H9 (cell line): ENCODE data around the gene PLLP. TPM values are rescaled to one million over a fixed set of nuclear protein-coding genes. Genes with fewer than 3 reads are reported as not detected.

ENCODE experiments used
- DNase-seq: peaks from one replicate; pipeline ENCODE4 v3.0.0-alpha.2; 2017
- H2AFZ ChIP-seq: one replicate; pipeline ENCODE4 v1.6.1; 2013; ENCODE audit warnings: mild to moderate bottlenecking, low read length, control low read depth, moderate library complexity
- H2AK5ac ChIP-seq: 2 replicates; pipeline ENCODE4 v1.6.1; 2013; ENCODE audit warnings: low read length, control low read depth, mixed read lengths; ENCODE audit not compliant: insufficient read length
- H2BK120ac ChIP-seq: one replicate; pipeline ENCODE4 v1.6.1; 2013; ENCODE audit warnings: low read depth, mild to moderate bottlenecking, low read length, control low read depth, inconsistent platforms; ENCODE audit not compliant: poor library complexity, severe bottlenecking
- H2BK12ac ChIP-seq: 2 replicates; pipeline ENCODE4 v1.6.1; 2013; ENCODE audit warnings: low read length, control low read depth, mixed read lengths, low read depth; ENCODE audit not compliant: insufficient read length
- H2BK15ac ChIP-seq: 2 replicates; pipeline ENCODE4 v1.6.1; 2013; ENCODE audit warnings: low read depth, low read length, control low read depth
- H2BK20ac ChIP-seq: one replicate; pipeline ENCODE4 v1.6.1; 2013; ENCODE audit warnings: low read depth, mild to moderate bottlenecking, low read length, control low read depth, inconsistent platforms; ENCODE audit not compliant: poor library complexity, severe bottlenecking
- H2BK5ac ChIP-seq: 2 replicates; pipeline ENCODE4 v1.6.1; 2013; ENCODE audit warnings: low read length, control low read depth, mixed read lengths; ENCODE audit not compliant: insufficient read length
- H3K14ac ChIP-seq: 2 replicates; pipeline ENCODE4 v1.6.1; 2013; ENCODE audit warnings: low read length, control low read depth; ENCODE audit not compliant: insufficient read depth
- H3K18ac ChIP-seq: 2 replicates; pipeline ENCODE4 v1.6.1; 2013; ENCODE audit warnings: low read depth, mild to moderate bottlenecking, mixed read lengths, low read length, control low read depth; ENCODE audit not compliant: insufficient read length
- H3K23ac ChIP-seq: 2 replicates; pipeline ENCODE4 v1.6.1; 2013; ENCODE audit warnings: low read length, control low read depth, mixed read lengths, low read depth; ENCODE audit not compliant: insufficient read length
- H3K23me2 ChIP-seq: 2 replicates; pipeline ENCODE4 v1.6.1; 2013; ENCODE audit warnings: low read depth, mild to moderate bottlenecking, mixed read lengths, low read length, control low read depth; ENCODE audit not compliant: insufficient read length, poor library complexity, severe bottlenecking
- H3K27ac ChIP-seq: 2 replicates; pipeline ENCODE4 v1.5.1; 2013; ENCODE audit warnings: low read length, control low read depth, mixed read lengths, low read depth; ENCODE audit not compliant: insufficient read length
- H3K27me3 ChIP-seq: 2 replicates; pipeline ENCODE4 v1.6.1; 2013; ENCODE audit warnings: low read length, control low read depth, inconsistent platforms; ENCODE audit not compliant: insufficient read depth
- H3K4ac ChIP-seq: 2 replicates; pipeline ENCODE4 v1.6.1; 2013; ENCODE audit warnings: low read depth, mild to moderate bottlenecking, control low read depth, inconsistent platforms, low read length, moderate library complexity
- H3K4me1 ChIP-seq: 2 replicates; pipeline ENCODE4 v1.6.1; 2013; ENCODE audit warnings: low read length, control low read depth, inconsistent platforms; ENCODE audit not compliant: insufficient read depth
- H3K4me2 ChIP-seq: 2 replicates; pipeline ENCODE4 v1.6.1; 2013; ENCODE audit warnings: low read length, control low read depth, mixed read lengths; ENCODE audit not compliant: insufficient read length, insufficient read depth
- H3K56ac ChIP-seq: 2 replicates; pipeline ENCODE4 v1.6.1; 2013; ENCODE audit warnings: low read depth, mild to moderate bottlenecking, mixed read lengths, low read length, control low read depth; ENCODE audit not compliant: insufficient read length
- H3K79me1 ChIP-seq: 2 replicates; pipeline ENCODE4 v1.6.1; 2013; ENCODE audit warnings: low read depth, mild to moderate bottlenecking, moderate library complexity, low read length, control low read depth, inconsistent platforms; ENCODE audit not compliant: insufficient read depth, poor library complexity, severe bottlenecking
- H3K79me2 ChIP-seq: 2 replicates; pipeline ENCODE4 v1.6.1; 2013; ENCODE audit warnings: low read length, control low read depth, inconsistent platforms; ENCODE audit not compliant: insufficient read depth
- H3K9ac ChIP-seq: 2 replicates; pipeline ENCODE4 v1.6.1; 2013; ENCODE audit warnings: low read length, control low read depth, mixed read lengths; ENCODE audit not compliant: insufficient read length; ENCODE audit errors: extremely low read depth
- H3K9me3 ChIP-seq: one replicate; pipeline ENCODE4 v1.6.1; 2013; ENCODE audit warnings: low read depth, low read length, inconsistent platforms; ENCODE audit not compliant: control insufficient read depth
- H3T11ph ChIP-seq: one replicate; pipeline ENCODE4 v1.6.1; 2013; ENCODE audit warnings: mild to moderate bottlenecking, low read length, control low read depth, inconsistent platforms
- H4K20me1 ChIP-seq: one replicate; pipeline ENCODE4 v1.6.1; 2013; ENCODE audit not compliant: control insufficient read depth, insufficient read length, insufficient read depth
- H4K5ac ChIP-seq: 2 replicates; pipeline ENCODE4 v1.6.1; 2013; ENCODE audit warnings: low read depth, mild to moderate bottlenecking, mixed read lengths, low read length, control low read depth; ENCODE audit not compliant: insufficient read length
- H4K8ac ChIP-seq: replicated peaks from 2 replicates; pipeline ENCODE4 v1.6.1; 2013; ENCODE audit warnings: low read length, control low read depth, mixed read lengths, low read depth; ENCODE audit not compliant: insufficient read length
- H4K91ac ChIP-seq: 2 replicates; pipeline ENCODE4 v1.6.1; 2013; ENCODE audit warnings: low read depth, mild to moderate bottlenecking, moderate library complexity, mixed read lengths, low read length, control low read depth; ENCODE audit not compliant: insufficient read length
- H3K27ac Mint-ChIP-seq, 3 experiments: 2 replicates in 2 of 3; 3 replicates in 1 of 3; pipeline ENCODE4 v1.8.0; 2020 to 2021; ENCODE audit warnings: mixed read lengths in 3 of 3, mild to moderate bottlenecking in 1 of 3, moderate library complexity in 1 of 3
- H3K27me3 Mint-ChIP-seq: 2 replicates; pipeline ENCODE4 v1.8.0; 2021; ENCODE audit warnings: low read depth, mild to moderate bottlenecking, moderate library complexity, mixed read lengths
- H3K36me3 Mint-ChIP-seq, 3 experiments: 2 replicates in 2 of 3; 3 replicates in 1 of 3; pipeline ENCODE4 v1.8.0; 2020 to 2021; ENCODE audit warnings: low read depth in 3 of 3, mixed read lengths in 3 of 3; ENCODE audit not compliant: insufficient read depth in 1 of 3
- H3K4me1 Mint-ChIP-seq, 2 experiments: 2 replicates each; pipeline ENCODE4 v1.8.0; 2020; ENCODE audit warnings: mixed read lengths in 2 of 2
- H3K4me3 Mint-ChIP-seq, 2 experiments: 2 replicates in 1 of 2; 3 replicates in 1 of 2; pipeline ENCODE4 v1.8.0; 2020 to 2021; ENCODE audit warnings: mild to moderate bottlenecking in 2 of 2, mixed read lengths in 2 of 2, moderate library complexity in 1 of 2
- H3K9me3 Mint-ChIP-seq, 2 experiments: 2 replicates in 1 of 2; 3 replicates in 1 of 2; pipeline ENCODE4 v1.8.0; 2020; ENCODE audit warnings: mild to moderate bottlenecking in 2 of 2, mixed read lengths in 2 of 2, moderate library complexity in 1 of 2
- WGBS: extraction: QIAGEN DNeasy Blood & Tissue Kit; methylation state at CpG from one replicate; pipeline ENCODE4 v1.1.7; 2013; ENCODE audit warnings: missing lambda C conversion rate, low lambda C conversion rate, mixed read lengths; ENCODE audit not compliant: insufficient read length; ENCODE audit errors: extremely low coverage; 5-methylcytosine and 5-hydroxymethylcytosine counted together
- total RNA-seq: library from RNA; stranded (reverse); gene quantifications from 2 replicates; pipeline ENCODE4 v1.2.1, GENCODE V29; 2021
- TF ChIP-seq, protein P1 (sequence below): fragments of 200-600 bp; sonication (generic); conservative IDR thresholded peaks from 3 replicates; pipeline ENCODE4 v1.8.0; 2021; ENCODE audit warnings: antibody characterized with exemption, mild to moderate bottlenecking

PLLP gene
- total RNA-seq, 1 experiment from 2014 or later, result 1.8 TPM

DNA sequence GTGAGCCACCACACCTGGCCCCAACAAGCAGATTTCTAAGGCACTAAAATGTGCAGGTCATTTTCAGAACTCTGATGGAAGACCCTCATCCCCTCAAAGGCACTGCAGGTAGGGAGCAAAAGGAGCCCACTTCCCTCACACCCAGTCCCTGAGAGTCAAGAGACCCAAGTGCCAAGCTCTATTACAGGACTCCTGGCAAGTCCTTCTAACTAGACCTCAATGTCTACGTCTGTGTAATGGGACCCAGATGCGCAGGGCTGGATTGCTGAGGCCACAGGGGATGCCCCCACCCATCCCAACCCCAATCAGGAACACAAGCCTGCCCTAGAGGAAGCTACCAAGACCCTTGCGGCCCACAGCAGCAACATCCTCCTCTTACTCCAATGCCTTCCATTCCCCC is 2.7 kb downstream of the PLLP start:
- TF ChIP-seq, protein P1, sequence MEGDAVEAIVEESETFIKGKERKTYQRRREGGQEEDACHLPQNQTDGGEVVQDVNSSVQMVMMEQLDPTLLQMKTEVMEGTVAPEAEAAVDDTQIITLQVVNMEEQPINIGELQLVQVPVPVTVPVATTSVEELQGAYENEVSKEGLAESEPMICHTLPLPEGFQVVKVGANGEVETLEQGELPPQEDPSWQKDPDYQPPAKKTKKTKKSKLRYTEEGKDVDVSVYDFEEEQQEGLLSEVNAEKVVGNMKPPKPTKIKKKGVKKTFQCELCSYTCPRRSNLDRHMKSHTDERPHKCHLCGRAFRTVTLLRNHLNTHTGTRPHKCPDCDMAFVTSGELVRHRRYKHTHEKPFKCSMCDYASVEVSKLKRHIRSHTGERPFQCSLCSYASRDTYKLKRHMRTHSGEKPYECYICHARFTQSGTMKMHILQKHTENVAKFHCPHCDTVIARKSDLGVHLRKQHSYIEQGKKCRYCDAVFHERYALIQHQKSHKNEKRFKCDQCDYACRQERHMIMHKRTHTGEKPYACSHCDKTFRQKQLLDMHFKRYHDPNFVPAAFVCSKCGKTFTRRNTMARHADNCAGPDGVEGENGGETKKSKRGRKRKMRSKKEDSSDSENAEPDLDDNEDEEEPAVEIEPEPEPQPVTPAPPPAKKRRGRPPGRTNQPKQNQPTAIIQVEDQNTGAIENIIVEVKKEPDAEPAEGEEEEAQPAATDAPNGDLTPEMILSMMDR, result no peak
- no CpG with 5 or more reads among the region's 3 CpGs for WGBS

More for the DNA sequence above, 2.7 kb downstream of the PLLP start:
- H3K4ac ChIP-seq, result no peak overlapping the region
- no peaks in the 10 kb centered on the region for H3K79me2 ChIP-seq
- H2BK15ac ChIP-seq, result no peak overlapping the region
- H4K20me1 ChIP-seq, result no peaks in the 10 kb centered on the region
- Mint-ChIP-seq H3K4me1 (peaks cover 14 to 21% of the 10 kb centered on the region in 2 experiments), H3K27me3 (peaks cover 53% of the 10 kb centered on the region), H3K9me3 (0 out of 5 replicates have a peak, but pooled peaks cover 0 to 2% of the 10 kb centered on the region in 2 experiments), H3K36me3 (no peaks in the 10 kb centered on the region), H3K4me3 (no peak overlapping the region), H3K27ac (no peak overlapping the region)
- H3K27me3 ChIP-seq, result peaks cover 15% of the 10 kb centered on the region; the same call in 1 of the 2 replicates
- H3K56ac ChIP-seq, result no peak overlapping the region
- no peak overlapping the region for H3K23ac ChIP-seq
- 0 out of 2 replicates have a peak, but pooled peaks cover under 1% of the 10 kb centered on the region for H3K4me1 ChIP-seq
- DNase-seq, result no peak
- H3K9ac ChIP-seq, result no peak overlapping the region
- no peak overlapping the region for H4K5ac ChIP-seq
- no peak overlapping the region for H2BK5ac ChIP-seq
- no peak overlapping the region for H2BK12ac ChIP-seq
- no peak overlapping the region for H2BK120ac ChIP-seq
- H3K18ac ChIP-seq, result no peak overlapping the region
- no peak overlapping the region for H2BK20ac ChIP-seq
- no peak overlapping the region for H4K91ac ChIP-seq
- H3K14ac ChIP-seq, result no peak overlapping the region
- H3K79me1 ChIP-seq, result no peaks in the 10 kb centered on the region
- H3K23me2 ChIP-seq, result peaks cover 5% of the 10 kb centered on the region
- no peak overlapping the region for H2AK5ac ChIP-seq
- no peak overlapping the region for H2AFZ ChIP-seq
- no peak overlapping the region for H3T11ph ChIP-seq
- no peaks in the 10 kb centered on the region for H3K9me3 ChIP-seq
- H3K27ac ChIP-seq, result no peak overlapping the region
- H3K4me2 ChIP-seq, result no peak overlapping the region
- H4K8ac ChIP-seq, result no peak overlapping the region
